HG02798 (cell line): ENCODE data around the gene PXYLP1.

Experiments
- ATAC-seq: cut with Tn5 transposase; IDR thresholded peaks from one replicate; pipeline ENCODE4 v1.9.1; 2021; ENCODE audit warnings: mild to moderate bottlenecking; ENCODE audit not compliant: unreplicated experiment, poor library complexity

PXYLP1 gene

DNA sequence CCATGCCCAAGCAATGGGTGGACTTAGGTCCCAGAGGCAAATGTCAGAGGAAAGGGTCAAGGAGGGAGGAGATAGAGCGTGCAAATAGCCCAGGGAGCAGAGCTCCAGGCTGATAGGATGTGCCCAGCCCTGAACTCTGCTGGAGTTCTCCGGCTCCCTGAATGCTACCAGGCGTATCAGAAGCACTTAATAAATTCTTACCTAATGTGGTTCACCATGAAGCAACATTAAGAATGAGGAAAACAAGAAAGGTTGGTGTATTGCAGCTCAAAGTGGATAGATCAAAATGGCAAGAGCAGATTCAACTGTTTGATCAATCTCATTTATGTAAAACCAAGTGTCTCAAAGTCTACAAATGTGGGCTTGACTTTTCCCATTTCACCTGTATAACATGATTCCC is 38.3 kb downstream of the PXYLP1 start:
- no peak for ATAC-seq

DNA sequence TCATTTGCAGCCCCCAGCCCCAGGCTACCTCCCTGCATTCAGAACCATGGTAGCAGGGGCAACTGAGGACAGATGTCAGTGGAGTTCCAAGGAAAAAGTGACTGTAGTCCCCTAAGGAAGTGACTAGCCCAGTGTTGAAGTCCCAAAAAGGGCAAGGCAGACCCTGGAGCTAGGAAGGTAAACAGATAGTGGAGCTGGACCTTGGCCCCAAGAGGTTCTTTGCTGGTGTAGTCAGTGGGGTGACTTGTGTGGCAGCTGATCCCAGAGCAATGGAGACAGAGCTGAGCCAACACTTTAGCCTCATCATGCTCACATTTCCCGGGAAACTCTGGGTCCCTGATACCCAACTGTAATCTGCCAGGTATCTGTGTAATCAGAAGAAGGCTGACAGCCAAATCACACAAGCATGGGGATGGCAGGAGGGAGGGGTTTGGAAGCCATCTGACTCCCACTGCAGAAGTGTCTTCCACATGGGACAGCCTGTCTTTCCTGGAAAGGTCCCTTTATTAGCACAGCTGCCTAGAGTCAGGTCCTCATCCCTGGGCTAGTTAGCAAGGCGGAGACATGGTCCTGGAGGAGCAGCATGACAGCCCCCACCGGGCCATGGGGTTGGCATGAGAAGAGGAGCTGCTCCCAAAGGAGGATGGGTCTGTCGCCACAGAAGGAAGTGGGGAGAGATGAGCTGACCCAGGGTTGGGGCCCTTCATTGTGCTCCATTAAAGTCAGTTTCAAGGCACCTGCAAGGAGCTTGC is 39.8 kb downstream of the PXYLP1 start:
- no peak for ATAC-seq

DNA sequence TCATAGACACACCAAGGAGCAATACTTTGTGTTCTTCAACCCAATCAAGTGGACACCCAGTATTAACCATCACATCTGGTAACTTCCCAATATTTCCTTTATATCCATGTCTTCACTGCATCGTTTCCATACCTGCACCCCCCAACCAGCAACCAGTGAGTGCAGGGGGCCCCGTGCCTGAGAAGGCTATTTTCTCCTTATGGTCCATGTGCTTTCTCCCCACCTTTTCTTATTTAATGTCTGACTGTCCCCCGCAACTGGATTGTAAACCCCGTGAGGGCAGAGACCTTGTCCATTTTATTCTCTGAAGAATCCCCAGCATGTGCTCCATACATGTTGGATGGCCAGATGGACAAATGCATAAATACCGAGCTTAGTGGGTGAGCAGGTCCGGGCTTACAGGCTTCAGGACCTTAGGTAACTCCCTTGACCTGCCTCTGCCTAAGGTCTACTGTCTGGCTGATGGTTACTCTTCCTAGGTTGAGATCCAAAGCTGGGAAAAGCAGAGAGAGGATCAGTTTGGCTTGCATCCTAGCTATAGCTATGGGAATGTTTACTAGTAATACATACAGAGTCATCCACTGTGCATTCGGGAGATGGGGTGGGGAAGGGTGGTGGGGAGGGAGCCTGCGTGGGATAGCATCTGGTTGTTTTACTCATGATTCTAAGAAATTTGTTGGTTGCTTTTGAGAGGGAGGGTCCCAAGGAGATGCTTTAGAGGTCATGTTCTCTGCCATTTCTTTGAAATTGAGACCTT is 41.5 kb downstream of the PXYLP1 start:
- ATAC-seq, result no peak

DNA sequence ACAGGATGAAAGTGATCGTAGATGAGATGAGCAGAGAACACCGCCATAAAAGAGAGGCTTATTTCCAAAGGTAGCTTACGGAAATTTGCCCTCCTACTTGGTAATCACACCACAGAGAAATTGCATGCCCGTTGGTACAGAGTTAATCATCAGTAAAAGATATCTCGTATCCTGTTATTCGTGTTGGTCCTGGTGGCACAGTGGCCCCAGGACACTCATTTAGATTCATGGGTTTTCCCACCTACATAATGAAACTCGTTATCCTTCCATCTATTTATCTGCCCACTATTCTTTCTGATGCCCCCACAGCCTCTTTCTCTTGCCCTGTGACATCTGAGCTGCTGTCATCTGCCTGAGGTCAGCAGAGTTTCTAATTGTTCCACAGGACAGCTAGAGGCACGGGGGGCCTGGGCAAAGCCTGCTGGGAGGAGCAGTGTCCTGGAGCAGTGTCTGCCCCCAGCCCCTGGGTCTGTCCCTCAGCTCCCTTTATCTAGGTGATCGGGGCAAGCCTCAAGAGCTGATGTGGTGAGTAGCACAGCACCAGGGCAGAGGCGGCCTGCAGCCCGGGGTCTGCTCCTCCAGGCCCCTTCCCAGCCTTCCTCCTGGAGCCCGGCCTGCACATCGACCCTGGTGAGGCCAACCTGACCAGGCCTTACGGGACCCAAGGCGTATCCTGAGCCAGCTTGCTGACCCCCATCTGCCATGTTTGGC is 42.2 kb downstream of the PXYLP1 start:
- ATAC-seq, result no peak

DNA sequence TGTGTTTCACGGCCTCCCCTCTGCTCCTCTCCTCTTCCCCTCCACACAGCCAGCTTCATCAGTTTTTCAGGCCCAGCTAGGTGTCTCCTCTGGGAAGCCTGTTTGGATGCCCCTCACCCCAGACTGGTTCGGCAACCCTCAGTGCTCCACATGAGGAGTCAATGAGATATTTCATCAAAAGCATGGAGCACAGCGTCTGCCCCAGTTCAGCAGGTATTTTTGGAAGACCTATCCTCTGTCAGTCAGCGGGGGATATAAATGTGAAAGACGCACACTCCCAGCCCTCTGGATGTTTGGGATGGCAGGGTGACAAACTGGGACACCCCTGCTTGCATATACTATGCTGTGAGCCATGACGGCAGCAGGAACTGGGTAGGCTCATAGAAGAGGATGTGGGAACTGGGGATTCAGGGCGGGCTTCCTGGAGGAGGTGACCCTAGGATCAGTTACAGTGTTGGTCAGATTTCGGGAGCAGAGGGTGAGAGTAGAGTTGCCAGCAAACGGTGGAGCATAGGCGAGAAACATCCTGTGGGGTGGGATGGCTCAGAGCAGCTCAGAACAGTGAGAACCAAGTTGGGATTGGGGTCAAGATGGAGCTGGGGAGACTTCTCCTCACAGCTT is 42.9 kb downstream of the PXYLP1 start:
- ATAC-seq, result no peak

DNA sequence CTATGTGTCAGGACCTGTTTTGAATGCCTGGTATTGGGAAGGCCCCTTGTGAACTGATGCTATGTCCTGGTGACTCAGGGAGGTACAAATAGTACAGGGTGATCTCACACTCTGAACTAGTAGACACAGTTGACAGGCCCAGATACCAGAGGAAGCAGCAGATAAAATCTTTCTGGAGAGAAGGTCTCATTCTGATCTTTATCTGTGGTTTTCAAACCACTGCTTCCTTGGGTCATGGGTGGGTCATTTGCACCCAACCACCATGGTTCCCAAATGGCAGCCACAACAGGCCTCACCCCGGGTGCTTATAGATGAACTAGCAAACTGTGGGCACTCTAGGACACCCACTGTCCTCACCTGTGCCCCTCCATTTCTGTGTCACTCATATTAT is 43.4 kb downstream of the PXYLP1 start:
- no peak for ATAC-seq

DNA sequence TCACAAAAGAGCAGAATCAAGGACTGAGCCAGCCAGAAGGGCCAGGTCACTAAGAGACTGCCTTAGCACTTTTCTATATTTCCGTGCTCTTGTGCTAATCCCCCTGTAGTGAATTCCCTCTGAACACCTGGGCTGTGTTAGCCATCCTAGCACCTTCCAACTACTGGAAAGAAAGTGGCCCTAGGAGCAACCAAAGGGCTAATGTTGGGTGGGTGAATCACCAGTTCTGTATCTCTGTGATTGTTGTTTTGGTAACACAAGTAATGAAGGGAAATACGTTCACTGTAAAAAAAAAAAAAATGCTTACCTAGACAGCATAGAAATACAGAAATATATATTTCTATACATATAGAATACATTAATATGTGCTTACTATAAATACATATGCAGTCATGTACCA is 43.9 kb downstream of the PXYLP1 start:
- ATAC-seq, result no peak

DNA sequence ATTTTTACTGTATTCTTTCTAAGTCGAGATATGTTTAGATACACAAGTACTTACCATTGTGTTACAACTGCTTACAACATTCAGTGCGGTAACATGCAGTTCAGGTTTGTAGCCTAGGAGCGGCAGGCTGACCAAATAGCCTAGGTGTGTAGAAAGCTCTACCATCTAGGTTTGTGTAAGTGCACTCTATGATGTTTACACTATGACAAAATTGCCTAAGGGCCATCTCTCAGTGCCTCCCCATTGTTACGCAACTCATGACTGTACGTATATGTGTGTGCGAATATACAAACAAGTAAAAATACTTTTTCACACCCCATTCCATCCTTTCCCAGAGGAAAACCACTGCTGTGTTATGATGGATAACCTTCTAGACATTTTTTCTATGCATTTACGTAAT is 44.3 kb downstream of the PXYLP1 start:
- no peak for ATAC-seq

DNA sequence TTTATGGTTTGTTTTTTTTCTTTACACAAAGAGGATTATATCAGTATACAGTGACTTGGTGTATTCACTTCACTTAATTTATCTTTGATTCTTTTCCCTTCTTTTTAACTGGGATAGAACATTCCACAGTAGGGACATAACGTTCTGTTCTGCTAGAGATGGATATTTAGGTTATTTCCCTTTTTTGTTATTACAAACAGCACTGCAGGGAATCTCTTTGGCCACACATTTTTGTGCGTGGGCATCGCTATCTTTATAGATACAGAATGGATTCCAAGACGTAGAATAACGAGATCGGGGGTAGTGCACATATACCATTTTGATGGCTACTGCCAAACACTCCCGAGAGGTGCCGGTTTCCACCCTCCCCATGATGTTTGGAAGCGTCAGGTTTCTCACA is 44.8 kb downstream of the PXYLP1 start:
- ATAC-seq, result no peak

DNA sequence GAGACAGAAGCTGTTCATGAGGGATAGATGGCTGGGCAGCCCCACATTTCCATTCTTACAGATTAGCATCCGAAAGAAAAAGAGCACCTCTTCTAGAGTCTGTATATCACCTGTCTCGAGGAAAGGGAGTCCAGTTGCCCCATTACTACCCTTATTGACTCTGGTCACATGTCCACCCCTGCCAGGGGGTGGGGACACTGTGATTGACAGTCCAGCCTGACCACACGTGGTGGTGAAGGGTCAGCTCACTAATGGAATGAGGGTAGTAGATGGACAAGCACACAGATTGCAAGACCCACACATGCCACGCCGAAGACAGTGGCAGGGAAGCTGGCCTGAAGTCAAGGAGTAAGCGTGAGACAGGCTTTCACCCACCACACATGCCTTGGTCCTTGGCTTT is 45.8 kb downstream of the PXYLP1 start:
- no peak for ATAC-seq

DNA sequence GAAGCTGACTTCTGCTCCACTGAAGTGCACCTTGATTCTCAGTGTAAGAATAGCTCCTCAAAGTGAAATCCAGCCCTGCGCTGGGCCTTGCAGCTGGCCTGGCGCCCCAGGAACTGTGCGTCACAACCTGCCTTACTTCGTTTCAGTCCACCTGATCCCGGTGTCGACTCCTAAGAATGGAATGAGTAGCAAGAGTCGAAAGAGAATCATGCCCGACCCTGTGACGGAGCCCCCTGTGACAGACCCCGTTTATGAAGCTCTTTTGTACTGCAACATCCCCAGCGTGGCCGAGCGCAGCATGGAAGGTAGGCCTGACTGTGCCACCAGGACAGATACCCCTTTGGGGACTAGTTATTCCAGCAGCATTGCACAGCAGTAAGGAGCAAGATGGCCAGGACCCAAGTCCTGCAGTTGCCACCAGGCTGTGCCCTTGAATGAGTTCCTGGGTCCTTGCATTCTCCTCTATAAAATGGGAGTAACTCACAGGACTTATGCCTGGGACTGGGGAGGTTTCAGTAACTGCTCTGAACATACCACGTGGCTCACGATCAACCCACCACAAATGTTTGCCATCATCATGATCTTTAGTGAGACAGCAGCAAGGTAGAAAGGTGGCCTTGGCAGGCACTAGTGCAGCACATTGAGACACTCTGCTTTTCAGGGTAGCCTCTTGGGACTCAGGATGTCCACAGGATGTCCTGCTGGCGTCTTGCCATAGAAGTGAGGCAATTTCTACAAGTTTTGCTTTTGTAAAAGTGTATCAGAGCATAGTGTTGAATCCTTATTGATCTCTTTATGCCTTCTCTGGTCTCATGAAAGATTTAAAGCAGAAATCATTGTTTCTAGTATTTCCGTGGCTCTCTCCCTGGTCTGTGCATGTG is 46.8 kb downstream of the PXYLP1 start:
- no peak for ATAC-seq

DNA sequence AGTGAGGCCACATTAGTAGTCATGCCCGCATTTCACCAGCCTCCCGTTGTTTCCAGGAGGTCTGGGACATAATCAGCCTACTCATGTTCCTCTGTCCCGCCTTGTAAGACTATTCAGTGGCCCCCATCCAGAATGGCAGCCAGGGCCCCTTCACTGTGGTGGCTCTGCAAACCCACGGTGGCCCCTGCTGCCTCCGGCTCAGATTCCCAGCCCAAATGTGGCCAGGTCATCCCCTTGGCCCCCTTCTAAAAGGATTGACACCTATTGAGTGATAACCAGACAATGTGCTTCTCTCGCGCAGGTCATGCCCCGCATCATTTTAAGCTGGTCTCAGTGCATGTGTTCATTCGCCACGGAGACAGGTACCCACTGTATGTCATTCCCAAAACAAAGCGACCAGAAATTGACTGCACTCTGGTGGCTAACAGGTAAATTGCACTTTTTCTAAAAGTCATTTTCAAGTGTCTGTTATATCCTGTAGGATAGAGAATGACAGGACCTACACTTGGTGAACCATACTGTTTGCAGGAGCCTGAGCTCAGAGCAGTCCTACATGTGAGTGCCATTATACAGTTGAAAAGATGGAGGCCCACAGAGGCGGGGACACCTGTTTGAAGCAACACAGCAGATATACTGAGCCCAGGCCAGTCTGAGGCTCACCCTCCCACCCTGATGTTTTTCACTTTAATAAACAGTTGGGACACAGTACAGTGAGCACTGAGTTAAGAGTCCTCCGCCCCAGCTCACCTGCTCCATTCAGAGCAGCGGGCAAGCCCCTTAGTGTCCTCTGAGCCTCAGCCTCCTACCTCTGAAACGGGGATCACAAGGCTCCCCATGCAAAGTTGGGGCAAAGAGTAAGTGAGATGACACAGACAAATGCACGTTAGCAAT is 47.7 kb downstream of the PXYLP1 start:
- no peak for ATAC-seq

DNA sequence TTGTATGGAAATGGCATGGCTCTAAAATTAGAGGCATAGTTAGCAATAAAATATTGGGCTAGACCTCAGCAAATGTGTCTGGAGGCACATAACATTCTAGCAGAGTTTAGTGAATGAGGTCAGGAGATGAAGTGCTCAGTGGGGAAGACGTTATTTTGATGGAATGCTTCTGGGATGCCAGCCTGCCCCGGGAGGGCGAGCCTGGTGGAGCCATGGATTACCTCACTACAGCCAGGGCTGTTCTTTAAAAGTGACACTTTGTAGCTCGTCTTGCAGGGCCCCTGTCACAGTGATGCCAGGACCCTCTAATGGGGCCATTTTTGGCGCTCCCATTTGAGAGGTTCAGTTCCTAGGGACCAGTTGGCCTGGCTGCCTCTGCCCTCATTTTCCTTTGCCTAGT is 48.5 kb downstream of the PXYLP1 start:
- no peak for ATAC-seq

DNA sequence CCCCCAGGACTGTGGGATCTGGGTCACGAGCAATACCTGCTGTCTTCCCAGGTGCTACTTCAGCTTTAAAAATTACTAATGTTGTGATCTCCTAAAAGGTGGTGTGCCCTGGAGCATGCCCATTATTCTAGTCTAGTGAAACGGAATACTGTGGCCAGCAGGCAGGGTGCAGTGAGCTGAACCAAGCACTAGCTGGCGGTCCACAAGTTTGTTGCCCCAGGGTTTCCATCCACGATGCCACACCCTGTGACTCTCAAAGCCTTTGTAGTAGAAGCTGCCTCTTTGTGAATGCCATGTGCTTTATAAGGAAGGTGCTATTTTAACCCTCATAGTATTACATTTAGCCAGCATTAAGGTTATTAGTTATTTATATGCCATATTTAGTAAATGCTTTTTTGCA is 49.1 kb downstream of the PXYLP1 start:
- no peak for ATAC-seq

DNA sequence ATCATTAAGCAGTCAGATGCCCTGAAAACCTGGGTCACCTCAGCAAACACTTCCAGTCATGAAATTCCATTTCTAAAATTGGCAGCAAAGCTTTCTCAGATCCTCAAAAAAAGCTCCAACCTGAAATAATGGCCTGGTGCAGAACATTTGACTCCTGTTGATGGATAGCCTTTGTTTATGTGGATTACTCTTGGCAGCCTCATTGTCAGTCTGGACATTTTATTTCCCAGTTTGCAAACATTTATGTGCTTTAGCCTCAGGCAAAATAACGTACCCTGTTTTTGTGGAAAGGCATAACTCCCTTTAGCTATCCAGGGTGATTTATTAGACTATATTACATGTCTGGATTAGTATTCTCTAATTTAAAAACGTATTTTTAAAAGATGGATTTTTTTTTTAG is 53.9 kb downstream of the PXYLP1 start:
- ATAC-seq, result no peak

DNA sequence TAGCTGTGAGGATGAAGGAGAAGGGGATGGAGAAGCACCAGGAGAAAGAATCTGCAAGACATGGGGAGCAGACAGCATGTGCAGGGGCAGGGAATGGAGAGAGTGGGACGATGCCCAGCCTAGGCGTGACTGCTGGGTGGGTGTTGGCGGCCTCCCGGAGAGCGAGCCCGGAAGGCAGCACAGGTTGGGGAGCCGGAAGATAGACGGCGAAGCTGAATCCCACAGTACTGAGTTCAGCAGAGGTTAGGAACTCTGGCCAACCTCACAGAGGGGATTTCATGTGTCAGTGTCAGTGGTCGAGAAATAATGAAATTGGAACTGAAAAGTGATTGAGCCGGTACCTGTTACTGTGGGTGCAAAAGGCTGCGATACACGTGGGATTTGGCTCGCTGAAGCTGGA is 55.2 kb downstream of the PXYLP1 start:
- no peak for ATAC-seq

DNA sequence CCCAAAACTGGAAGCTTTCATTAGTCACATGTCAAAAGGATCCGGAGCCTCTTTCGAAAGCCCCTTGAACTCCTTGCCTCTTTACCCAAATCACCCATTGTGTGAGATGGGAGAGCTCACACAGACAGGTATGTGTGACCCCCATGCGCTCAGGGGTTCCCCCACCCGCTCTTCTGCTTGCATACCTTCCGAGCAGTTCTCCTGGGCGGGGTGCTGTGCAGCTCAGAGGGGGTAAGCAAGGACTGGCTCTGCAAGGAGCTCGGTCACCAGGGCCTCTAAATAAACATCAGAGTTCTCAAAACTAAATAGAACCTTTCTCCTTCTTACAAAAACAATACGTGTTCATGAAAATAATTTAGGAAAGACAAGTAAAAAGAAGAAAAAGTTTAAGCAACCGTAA is 55.7 kb downstream of the PXYLP1 start:
- ATAC-seq, result no peak

DNA sequence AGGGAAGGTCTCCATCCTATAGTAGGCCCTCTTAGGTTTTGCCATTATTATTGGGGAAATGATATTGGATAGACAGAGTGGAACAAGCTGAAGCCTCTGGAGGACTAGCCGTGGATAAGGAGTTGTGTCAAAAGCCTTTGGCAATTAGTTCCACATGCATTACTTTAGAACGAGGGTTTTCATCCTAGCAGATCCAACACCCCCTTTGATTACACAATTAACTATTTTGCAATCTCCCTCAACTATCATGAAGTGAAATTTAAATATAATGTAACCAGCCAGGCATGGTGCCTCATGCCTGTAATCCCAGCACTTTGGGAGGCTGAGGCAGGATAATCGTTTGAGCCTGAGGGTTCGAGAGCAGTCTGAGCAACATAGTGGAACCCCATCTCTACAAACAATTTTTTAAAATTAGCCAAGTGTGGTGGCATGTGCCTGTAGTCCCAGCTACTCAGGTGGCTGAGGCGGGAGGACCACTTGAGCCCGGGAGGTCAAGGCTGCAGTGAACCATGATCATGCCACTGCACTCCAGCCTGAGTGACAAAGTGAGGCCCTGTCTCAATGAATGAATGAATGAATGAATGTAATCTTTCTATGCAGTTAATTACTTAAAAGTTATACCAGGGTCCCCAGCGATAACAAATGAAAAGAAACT is 56.8 kb downstream of the PXYLP1 start:
- ATAC-seq, result no peak
